ENCODE data around the gene GAD1. TPM values are rescaled to one million over a fixed set of nuclear protein-coding genes. Genes with fewer than 3 reads are reported as not detected.
A peak's percentile ranks its signal among the peaks of the same experiment; 100 is the strongest.

GAD1 gene
- total and polyA plus RNA-seq, 2 of the 8 experiments (the other 6 are each of a cell fraction or from before 2014, with no cell fraction given): 0.65 to 1.0 TPM

DNA sequence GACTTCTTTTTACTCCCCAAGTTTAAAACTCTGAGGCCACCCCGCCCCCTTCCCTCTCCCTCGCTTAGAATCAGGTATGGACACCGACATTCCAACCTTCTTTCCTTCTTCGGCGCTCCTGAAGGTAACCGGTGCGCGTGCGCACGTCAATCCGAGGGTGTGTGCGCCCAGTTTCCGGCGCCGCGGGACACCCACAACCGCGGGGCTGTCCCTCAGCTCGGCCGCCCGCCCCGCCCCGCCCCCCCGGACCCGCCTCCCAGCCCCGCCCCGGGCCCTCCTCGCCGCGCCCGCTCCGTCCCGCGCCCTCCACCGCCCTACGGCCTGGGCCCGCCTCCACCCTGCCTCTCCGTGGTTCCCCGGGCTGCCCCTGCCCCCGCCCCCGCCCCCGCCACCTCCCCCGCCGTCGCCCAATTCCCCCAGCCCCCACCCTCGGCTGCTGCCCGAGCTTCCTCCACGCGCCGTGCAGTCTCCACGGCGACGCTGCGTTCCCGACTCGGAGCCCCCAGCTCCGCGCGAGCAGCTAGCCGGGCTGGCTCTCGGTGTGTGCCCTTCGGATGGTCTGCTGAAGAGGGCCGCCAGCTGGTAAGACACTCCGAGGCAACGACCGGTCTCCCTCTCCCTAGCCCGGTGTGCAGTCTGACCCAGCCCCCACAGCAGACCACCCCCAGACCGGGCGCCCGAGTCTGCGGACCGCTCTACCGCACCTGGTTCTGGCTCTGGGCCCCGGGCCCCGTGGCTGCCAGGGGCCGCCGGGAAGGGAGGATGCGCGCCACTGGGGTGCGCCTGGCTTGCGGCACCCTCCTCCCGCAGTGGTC, 45.9 kb upstream of the GAD1 start:
- 2% methylated on average over 43 of the region's 82 CpGs; no CpG with 5 or more reads in 1 of the 2 experiments for WGBS, 2 experiments (ENCODE audit: extremely low coverage in 1 of 2, insufficient coverage in 1 of 2, insufficient read length in 1 of 2, insufficient replicate concordance in 2 of 2, low coverage in 1 of 2, low lambda C conversion rate in 2 of 2, missing lambda C conversion rate in 1 of 2)
- H3K23ac ChIP-seq (ENCODE audit: insufficient read length): no peak overlapping the region
- 0 out of 2 replicates have a peak overlapping the region, but pooled peaks have one; percentile 60 for H2BK12ac ChIP-seq (ENCODE audit: low read depth, low read length)
- H2BK5ac ChIP-seq (ENCODE audit: low read depth, low read length): peak overlapping the region; percentile 93; the same call in 1 of the 2 replicates
- H2BK20ac ChIP-seq (ENCODE audit: low read length): no peak overlapping the region
- peak overlapping the region; percentile 45 to 68 (median 58) for H3K9ac ChIP-seq (replicated peaks in 1 of 4; ENCODE audit: extremely low read depth in 1 of 4, low read depth in 3 of 4, low read length in 3 of 4)
- H2AFZ ChIP-seq (ENCODE audit: low read length): peak overlapping the region; percentile 84
- CTCF ChIA-PET (ENCODE audit: partially characterized antibody): interaction anchor here (1.1 to 2.1 kb wide), 5 partner anchors 32 to 55 kb away, joined by 3 to 7 read pairs (median 3); no protein-coding TSS in a partner anchor
- peak overlapping the region; percentile 89 for H4K5ac ChIP-seq (ENCODE audit: insufficient read length, low read depth, low read length)
- peaks cover 6% of the 10 kb centered on the region; the same call in 1 of the 2 replicates for H3K23me2 ChIP-seq (ENCODE audit: low read depth, low read length)
- no peak for FAIRE-seq
- H3K27ac ChIP-seq (ENCODE audit: low read depth, low read length): peak overlapping the region; percentile 58; the same call in 1 of the 2 replicates
- H3K9me3 ChIP-seq (ENCODE audit: insufficient read depth in 2 of 2, low read depth in 1 of 2, low read length in 1 of 2): no peaks in the 10 kb centered on the region
- H3K36me3 ChIP-seq (ENCODE audit: control insufficient read depth in 2 of 4, insufficient read depth in 4 of 4, low read length in 3 of 4): no peaks in the 10 kb centered on the region
- peak; percentile 58 to 82 for DNase-seq (ENCODE audit: low read depth in 1 of 2, low spot score in 2 of 2)
- H3K14ac ChIP-seq (ENCODE audit: insufficient read length): no peak overlapping the region
- H3K79me2 ChIP-seq (ENCODE audit: control insufficient read depth in 1 of 2, insufficient read depth in 2 of 2, low read length in 2 of 2): no peaks in the 10 kb centered on the region
- peak overlapping the region; percentile 82 for H3K56ac ChIP-seq (replicated peaks; ENCODE audit: insufficient read length, low read depth, low read length)
- H3K18ac ChIP-seq (ENCODE audit: extremely low read depth, low read length): peak overlapping the region; percentile 90
- H2AK5ac ChIP-seq (ENCODE audit: low read depth, low read length): no peak overlapping the region
- H2BK120ac ChIP-seq (replicated peaks; ENCODE audit: low read depth, low read length): peak overlapping the region; percentile 28
- H3K27me3 ChIP-seq (replicated peaks in 1 of 4; ENCODE audit: control insufficient read depth in 3 of 4, extremely low read depth in 1 of 4, insufficient read depth in 3 of 4, low read length in 3 of 4): no peaks in the 10 kb centered on the region
- no peaks in the 10 kb centered on the region for H4K20me1 ChIP-seq (replicated peaks in 1 of 2; ENCODE audit: control insufficient read depth in 1 of 2, insufficient read depth in 2 of 2, low read length in 2 of 2)
- no peak overlapping the region for H3K4ac ChIP-seq (replicated peaks; ENCODE audit: insufficient read length, low read depth, low read length)
- POLR2A ChIA-PET (ENCODE audit: partially characterized antibody): interaction anchor here (0.5 to 1.2 kb wide), 4 partner anchors 8 to 46 kb away, joined by 3 read pairs; partner anchors contain the start of gene GAD1
- H4K8ac ChIP-seq (ENCODE audit: extremely low read depth, insufficient read depth, low read length): no peak overlapping the region; the same call in 1 of the 2 replicates
- H4K91ac ChIP-seq (replicated peaks; ENCODE audit: insufficient read length, low read length): peak overlapping the region; percentile 73
- H2BK15ac ChIP-seq (ENCODE audit: low read length): peak overlapping the region; percentile 95; the same call in 1 of the 2 replicates
- H3K4me3 ChIP-seq (ENCODE audit: extremely low read depth in 1 of 4, insufficient read depth in 2 of 4, low read depth in 3 of 4, low read length in 4 of 4): peak overlapping the region; percentile 78 to 100 (median 82)
- H3K79me1 ChIP-seq (ENCODE audit: low read depth, low read length): no peaks in the 10 kb centered on the region; the same call in 1 of the 2 replicates
- peak overlapping the region; percentile 79 to 90 for H3K4me2 ChIP-seq (ENCODE audit: insufficient read depth in 1 of 2, low read depth in 2 of 2, low read length in 2 of 2)
- H3K4me1 ChIP-seq (replicated peaks in 1 of 4; ENCODE audit: control insufficient read depth in 3 of 4, insufficient read depth in 4 of 4, low read length in 3 of 4): peaks cover 0 to 5% (median 2%) of the 10 kb centered on the region in 4 experiments; a peak in 3 of 7 replicates
- 0 out of 2 replicates have a peak, but pooled peaks have one; percentile 26 for TF ChIP-seq TAF1 (IDR thresholded peaks at IDR 0.05; ENCODE audit: low read depth, low read length)
- TF ChIP-seq RBBP5 (IDR thresholded peaks at IDR 0.05; ENCODE audit: borderline replicate concordance, low read depth, low read length): peak; percentile 89
- TF ChIP-seq TAF7 (optimal IDR thresholded peaks at IDR 0.05; ENCODE audit: borderline replicate concordance, low read depth, low read length): peak; percentile 10
- TF ChIP-seq SIRT6 (IDR thresholded peaks at IDR 0.05; ENCODE audit: low read length): no peak
- TF ChIP-seq HDAC2 (IDR thresholded peaks at IDR 0.05; ENCODE audit: borderline replicate concordance in 1 of 2, low read depth in 2 of 2, low read length in 2 of 2): peak in 1 of 2 experiments; percentile 73; a peak in 1 of 4 replicates
- TF ChIP-seq SIN3A (conservative IDR thresholded peaks at IDR 0.05 in 1 of 2, IDR thresholded peaks at IDR 0.05 in 1 of 2; ENCODE audit: low read depth in 1 of 2, low read length in 2 of 2): peak in 1 of 2 experiments; percentile 41; a peak in 2 of 4 replicates
- TF ChIP-seq FOSL1 (IDR thresholded peaks at IDR 0.05; ENCODE audit: insufficient read depth, low read depth, low read length): no peak
- TF ChIP-seq, protein P1, sequence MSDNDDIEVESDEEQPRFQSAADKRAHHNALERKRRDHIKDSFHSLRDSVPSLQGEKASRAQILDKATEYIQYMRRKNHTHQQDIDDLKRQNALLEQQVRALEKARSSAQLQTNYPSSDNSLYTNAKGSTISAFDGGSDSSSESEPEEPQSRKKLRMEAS (IDR thresholded peaks at IDR 0.05): peak; percentile 17; the same call in 1 of the 2 replicates
- peak; percentile 8; the same call in 1 of the 2 replicates for TF ChIP-seq PHF8 (conservative IDR thresholded peaks at IDR 0.05; ENCODE audit: low read depth, low read length)
